Stimulated activated naive CD4-positive, alpha-beta T cell (primary cell): ENCODE data around the gene TPSD1.
"Not testable (repeated sequence)": the region's sequence is repeated elsewhere in the genome, so short reads cannot be mapped to it uniquely, and the experiment has no call there.

Experiments used
- DNase-seq, 6 experiments: peaks; one replicate each; lab custom pipeline; 2025; lab: John Stamatoyannopoulos, UW

TPSD1 gene

GRCh38 chr16:1220841-1221627 is 34.8 kb upstream of the TPSD1 start:
- DNase-seq = no peak

- DNase-seq = no peak
Measured at GRCh38 chr16:1221628-1222552, 34.0 kb upstream of the TPSD1 start.

- DNase-seq = no peak
Measured at GRCh38 chr16:1222553-1223354, 33.1 kb upstream of the TPSD1 start.

DNA sequence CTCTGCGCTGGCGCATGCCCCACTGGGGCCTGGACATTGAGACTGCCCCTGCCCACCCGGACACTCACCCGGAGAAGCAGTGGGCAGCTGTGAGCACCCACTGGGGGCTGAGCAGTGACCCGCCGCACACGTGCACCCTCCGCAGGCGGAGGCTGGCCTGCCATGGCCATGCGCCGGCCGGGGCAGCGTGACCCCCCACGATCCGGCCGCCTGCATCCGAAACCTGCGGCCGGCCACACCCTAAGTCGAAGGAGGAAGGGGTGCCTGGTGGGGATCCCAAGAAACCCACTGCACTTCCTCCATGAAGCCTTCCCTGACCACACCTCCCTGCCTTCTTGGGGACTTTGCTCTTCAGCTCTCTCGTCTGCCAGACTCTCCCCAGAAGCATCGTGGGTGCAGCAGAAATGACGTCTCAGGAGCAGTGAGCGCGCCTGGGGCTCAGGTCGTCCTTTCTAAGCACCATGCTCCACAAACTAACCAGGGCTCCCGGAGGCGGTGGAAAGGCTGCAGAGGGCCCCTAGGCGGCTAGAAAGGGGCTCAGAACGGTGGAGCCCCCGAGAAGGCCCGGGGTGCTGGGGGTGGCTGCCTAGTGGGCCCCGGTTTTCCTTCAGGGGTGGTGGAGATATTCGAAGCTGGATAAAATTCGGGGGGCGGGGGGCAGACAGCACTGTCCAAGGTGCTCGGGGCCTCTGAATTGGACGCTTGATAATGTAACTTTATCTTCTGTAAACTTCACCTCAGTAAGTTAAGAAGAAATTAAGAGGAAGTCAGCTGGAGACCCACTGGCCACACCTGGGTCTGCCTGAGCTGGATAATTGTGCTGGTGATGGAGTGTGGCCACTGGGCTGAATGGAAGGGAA is 32.3 kb upstream of the TPSD1 start:
- DNase-seq = no peak

DNA sequence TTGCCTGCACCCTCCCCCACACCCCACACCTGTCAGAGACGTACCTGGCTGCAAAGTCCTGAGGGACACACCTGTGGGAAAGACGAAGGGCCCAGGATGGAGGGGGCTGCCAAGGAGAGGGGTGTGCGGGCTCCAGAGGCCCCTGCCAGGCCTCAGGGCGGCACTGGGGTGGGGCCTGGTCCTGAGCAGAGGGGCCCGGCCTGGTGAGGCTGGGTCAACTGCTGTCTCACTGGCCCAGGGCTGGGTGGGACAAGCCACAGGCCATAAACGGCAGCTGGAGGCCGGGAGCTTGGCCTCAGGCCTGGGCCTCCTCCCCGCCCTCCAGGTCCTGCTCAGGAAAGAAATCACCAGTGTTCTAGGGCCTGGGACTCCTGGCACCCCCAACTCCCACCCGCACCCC is 31.3 kb upstream of the TPSD1 start:
- DNase-seq = no peak

GRCh38 chr16:1225051-1225451 is 30.8 kb upstream of the TPSD1 start, which contains the start of gene TPSG1:
Gene TPSG1, minus strand, starts transcription at chr16:1225268. Its CDS starts 16 bp downstream, at chr16:1225252.
- no peak for DNase-seq

- DNase-seq = not testable (repeated sequence)
Measured at GRCh38 chr16:1225728-1226311, 30.0 kb upstream of the TPSD1 start.

- DNase-seq = not testable (repeated sequence)
Measured at GRCh38 chr16:1226692-1227091, 29.2 kb upstream of the TPSD1 start.

DNA sequence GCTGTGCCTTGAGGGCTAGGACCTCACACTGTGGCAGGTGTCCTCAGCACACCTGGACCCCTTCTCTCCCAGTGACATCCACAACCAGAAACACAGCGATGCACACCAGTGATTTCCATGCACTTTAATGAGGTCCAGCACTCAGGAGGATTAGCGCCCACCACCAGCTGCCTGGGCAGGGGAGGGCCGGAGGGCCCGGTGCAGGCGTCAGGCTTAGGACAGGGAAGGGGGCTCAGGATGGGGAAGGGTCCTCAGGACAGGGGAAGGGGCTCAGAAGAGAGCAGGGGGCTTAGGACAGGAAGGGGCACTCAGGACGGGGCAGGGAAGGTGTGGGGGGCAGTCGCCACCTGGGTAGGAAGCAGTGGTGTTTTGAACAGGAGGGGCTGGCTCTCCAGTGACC is 27.6 kb upstream of the TPSD1 start:
- not testable (repeated sequence) for DNase-seq

GRCh38 chr16:1229476-1229875 is 26.4 kb upstream of the TPSD1 start:
- not testable (repeated sequence) for DNase-seq

GRCh38 chr16:1230084-1230470 is 25.8 kb upstream of the TPSD1 start, which contains the start of gene TPSB2:
Gene TPSB2, minus strand, starts transcription at chr16:1230184. Its CDS starts 233 bp downstream, at chr16:1229951.
- DNase-seq = not testable (repeated sequence)

DNA sequence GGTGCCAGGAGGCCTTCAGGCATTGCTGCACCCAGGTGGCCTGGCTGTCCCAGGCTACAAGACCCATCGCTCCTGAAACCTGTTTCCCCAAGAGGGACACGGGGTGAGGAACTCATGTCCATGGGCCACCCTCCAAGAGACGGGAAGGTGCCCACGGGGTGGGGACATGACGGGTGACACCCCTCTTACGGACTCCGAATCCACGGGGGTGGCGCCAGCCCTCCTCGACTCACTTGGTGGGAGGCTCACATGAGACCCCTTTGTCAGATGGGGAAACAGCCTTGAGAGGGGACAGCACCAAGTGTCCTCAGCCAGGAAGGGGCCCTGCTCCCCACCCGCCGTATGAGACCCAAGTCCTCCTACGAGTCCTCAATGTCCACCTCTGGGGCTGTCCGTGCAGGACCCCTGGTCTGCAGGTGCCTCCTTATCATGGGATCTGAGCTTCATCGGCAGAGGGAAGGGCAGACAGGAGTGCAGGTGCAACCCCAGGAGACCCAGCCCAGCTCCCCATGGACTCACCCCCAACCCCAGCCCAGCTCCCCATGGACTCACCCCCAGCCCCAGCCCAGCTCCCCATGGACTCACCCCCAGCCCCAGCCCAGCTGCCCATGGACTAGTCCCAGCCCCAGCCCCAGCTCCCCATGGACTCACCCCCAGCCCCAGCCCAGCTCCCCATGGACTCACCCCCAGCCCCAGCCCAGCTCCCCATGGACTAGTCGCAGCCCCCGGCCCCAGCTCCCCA is 25.2 kb upstream of the TPSD1 start:
- not testable (repeated sequence) for DNase-seq

DNA sequence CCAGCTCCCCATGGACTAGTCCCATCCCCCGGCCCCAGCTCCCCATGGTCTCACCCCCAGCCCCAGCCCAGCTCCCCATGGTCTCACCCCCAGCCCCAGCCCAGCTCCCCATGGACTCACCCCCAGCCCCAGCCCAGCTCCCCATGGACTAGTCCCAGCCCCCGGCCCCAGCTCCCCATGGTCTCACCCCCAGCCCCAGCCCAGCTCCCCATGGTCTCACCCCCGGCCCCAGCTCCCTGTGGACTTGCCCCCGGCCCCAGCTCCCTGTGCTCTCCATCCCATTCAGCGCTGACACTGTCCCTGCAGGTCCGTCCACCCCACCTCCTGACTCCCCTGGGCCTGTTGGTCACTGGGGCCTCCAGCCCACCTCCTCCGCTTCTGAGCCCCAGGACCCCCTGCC is 24.6 kb upstream of the TPSD1 start:
- DNase-seq = not testable (repeated sequence)

DNA sequence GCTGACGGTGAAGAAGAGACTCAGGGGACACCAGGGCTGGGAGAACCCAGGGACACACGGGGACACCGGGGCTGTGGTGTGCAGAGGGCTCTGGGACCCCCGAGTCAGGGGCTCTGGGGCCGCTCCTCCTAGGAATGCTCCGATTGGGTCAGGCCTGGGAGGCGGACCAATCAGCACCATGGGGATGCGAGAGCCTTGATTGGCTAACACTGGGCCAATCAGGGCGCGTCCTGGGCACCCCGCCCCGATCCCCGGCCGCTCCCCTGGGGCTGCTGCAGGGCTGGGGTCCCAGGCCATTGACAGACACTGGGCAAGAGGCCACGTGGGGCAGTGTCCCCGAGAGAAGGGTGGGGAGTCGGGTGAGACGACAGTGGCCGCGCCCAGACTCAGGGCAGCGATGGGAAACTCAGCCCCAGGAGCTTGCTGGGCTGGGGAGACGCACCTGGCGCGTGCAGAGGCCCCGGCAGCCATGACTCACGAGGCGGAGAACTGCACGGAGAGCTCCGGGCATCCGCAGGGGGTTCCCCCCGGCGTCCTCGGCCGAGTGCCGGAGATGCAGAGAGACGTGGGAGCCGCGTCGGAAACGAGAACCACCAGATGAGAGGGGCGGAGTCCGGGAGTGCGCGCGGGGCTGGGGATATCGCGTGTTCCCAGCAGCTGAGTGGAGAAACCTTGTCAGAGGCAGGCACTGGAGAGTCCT is 23.7 kb upstream of the TPSD1 start:
- DNase-seq = not testable (repeated sequence)

- DNase-seq = not testable (repeated sequence)
Measured at GRCh38 chr16:1236659-1237058, 19.2 kb upstream of the TPSD1 start.

DNA sequence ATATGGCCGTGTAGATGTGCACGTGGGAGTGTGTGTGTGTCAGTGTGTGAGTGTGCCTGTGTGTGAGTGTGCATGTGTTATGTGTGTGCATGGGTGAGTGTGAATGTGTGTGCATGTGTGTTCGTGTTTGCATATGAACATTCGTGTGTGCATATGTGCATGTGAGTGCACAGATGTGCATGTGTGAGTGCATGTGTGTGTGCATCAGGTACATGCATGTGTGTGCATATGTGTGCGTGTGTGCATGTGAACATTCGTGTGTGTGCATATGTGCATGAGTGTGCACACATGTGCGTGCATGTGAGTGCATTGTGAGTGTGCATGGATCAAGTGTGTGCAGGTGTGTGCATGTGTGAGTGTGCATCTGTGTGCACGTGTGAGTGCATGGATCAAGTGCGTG is 17.9 kb upstream of the TPSD1 start:
- DNase-seq = no peak

DNA sequence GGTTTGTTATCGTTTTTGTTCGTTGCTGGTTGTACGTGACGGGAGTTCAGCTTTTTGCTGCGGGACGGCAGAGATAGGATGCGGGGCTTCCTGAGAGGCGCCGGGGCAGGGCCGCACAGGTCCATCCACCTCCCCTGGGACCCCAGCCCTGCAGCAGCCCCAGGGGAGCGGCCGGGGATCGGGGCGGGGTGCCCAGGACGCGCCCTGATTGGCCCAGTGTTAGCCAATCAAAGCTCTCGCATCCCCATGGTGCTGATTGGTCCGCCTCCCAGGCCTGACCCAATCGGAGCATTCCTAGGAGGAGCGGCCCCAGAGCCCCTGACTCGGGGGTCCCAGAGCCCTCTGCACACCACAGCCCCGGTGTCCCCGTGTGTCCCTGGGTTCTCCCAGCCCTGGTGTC is 17.0 kb upstream of the TPSD1 start:
- DNase-seq = not testable (repeated sequence)

DNA sequence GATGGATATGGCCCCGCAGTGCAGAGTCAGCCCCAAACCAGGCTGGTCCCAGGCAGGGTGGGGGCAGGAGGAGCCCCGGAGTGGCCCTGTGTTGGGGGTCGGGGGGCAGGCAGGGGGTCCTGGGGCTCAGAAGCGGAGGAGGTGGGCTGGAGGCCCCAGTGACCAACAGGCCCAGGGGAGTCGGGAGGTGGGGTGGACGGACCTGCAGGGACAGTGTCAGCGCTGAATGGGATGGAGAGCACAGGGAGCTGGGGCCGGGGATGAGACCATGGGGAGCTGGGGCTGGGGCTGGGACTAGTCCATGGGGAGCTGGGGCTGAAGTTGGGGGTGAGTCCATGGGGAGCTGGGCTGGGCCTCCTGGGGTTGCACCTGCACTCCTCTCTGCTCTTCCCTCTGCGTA is 16.3 kb upstream of the TPSD1 start:
- not testable (repeated sequence) for DNase-seq

GRCh38 chr16:1240436-1240835 is 15.4 kb upstream of the TPSD1 start, which contains the start of gene TPSAB1:
Gene TPSAB1, plus strand, starts transcription at chr16:1240705. Its CDS starts 234 bp downstream, at chr16:1240939.
- DNase-seq = not testable (repeated sequence)
